Measurements from ENCODE around the gene MCCC2. TPM values are rescaled to one million over a fixed set of nuclear protein-coding genes. Genes with fewer than 3 reads are reported as not detected.
A peak's percentile ranks its signal among the peaks of the same experiment; 100 is the strongest.
"Not testable (repeated sequence)": the region's sequence is repeated elsewhere in the genome, so short reads cannot be mapped to it uniquely, and the experiment has no call there.

MCCC2 gene
- 24.8 and 28.2 TPM in 2 replicates for total RNA-seq

DNA sequence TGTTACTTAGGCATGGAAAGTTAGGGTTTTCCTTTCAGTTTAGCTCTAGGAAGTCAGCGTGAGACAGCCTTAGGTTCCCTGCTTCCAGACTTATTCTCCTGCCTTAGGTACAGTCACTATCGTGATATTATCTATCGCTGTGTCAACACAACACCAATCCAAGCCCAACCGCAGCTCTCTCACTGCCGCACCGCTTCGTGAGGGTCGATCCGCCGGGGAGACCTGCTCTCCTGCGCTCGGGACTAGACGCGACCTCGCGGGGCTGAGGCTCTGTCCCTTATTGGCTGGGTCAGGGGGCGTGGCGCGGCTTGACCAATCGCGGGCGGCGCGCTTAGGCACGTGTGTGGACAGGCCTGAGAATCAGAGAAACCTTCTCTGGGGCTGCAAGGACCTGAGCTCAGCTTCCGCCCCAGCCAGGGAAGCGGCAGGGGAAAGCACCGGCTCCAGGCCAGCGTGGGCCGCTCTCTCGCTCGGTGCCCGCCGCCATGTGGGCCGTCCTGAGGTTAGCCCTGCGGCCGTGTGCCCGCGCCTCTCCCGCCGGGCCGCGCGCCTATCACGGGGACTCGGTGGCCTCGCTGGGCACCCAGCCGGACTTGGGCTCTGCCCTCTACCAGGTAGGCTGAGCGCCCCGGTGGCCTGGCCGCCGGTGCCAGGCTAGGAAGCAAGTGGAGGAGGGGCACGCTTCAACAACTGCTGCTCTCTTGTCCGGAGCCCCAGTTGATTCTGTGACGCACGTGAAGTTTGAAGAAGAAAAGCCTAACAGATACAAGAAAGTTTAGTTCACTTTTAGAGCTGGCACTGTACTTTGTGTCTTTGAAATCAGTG lies at the start of gene MCCC2:
Gene MCCC2, plus strand, starts transcription at position 400 of the 825 bp plus-strand sequence. Its CDS starts 86 bp downstream, at position 486.
- peaks cover 11% of the 10 kb centered on the region for H3K4me1 ChIP-seq (ENCODE audit: insufficient read depth, low read length)
- no peaks in the 10 kb centered on the region for H3K27me3 ChIP-seq (ENCODE audit: insufficient read depth, low read length)
- TF ChIP-seq, protein P1, sequence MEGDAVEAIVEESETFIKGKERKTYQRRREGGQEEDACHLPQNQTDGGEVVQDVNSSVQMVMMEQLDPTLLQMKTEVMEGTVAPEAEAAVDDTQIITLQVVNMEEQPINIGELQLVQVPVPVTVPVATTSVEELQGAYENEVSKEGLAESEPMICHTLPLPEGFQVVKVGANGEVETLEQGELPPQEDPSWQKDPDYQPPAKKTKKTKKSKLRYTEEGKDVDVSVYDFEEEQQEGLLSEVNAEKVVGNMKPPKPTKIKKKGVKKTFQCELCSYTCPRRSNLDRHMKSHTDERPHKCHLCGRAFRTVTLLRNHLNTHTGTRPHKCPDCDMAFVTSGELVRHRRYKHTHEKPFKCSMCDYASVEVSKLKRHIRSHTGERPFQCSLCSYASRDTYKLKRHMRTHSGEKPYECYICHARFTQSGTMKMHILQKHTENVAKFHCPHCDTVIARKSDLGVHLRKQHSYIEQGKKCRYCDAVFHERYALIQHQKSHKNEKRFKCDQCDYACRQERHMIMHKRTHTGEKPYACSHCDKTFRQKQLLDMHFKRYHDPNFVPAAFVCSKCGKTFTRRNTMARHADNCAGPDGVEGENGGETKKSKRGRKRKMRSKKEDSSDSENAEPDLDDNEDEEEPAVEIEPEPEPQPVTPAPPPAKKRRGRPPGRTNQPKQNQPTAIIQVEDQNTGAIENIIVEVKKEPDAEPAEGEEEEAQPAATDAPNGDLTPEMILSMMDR (IDR thresholded peaks at IDR 0.05; ENCODE audit: extremely low read depth, low read depth, low read length): no peak
- H3K4me3 ChIP-seq (ENCODE audit: insufficient read depth, low read length): peak within 1 kb of the TSS; percentile 92
- DNase-seq (ENCODE audit: insufficient read length, low spot score, missing footprints): peak; percentile 98
- H3K79me2 ChIP-seq (ENCODE audit: insufficient read depth, low read length): peaks cover 32% of the 10 kb centered on the region
- H3K27ac ChIP-seq (ENCODE audit: low read depth, low read length): peak within 1 kb of the TSS; percentile 85
- no peaks in the 10 kb centered on the region for H3K9me3 ChIP-seq (ENCODE audit: low read depth, low read length)
- H2AFZ ChIP-seq (ENCODE audit: low read length): peak within 1 kb of the TSS; percentile 100
- no peaks in the 10 kb centered on the region for H3K36me3 ChIP-seq (ENCODE audit: insufficient read depth, low read length)
- H3K4me2 ChIP-seq (ENCODE audit: insufficient read depth, low read length): peak within 1 kb of the TSS; percentile 97
- no peaks in the 10 kb centered on the region for H4K20me1 ChIP-seq (ENCODE audit: insufficient read depth, low read length)

DNA sequence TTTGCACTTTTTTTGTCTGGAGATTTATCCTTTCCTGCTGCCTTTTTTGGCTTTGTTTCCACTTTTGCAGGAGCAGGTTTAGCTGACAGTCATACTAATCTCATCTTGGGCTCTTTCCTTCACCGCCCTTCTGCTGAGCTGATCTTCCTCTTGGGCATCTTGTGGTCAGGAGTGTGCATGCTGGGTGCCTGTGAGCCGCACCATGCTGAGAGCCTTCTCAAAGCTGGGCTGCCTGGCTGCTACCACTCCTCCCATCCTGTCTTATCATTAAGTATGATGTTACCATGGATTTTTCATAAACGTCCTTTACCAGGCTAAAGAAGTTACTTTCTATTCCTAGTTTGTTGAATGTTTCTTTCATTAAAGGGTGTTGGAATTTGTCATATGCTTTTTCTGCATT lies 49.5 kb upstream of the MCCC2 start:
- no peaks in the 10 kb centered on the region for H4K20me1 ChIP-seq (ENCODE audit: insufficient read depth, low read length)
- no peaks in the 10 kb centered on the region for H3K9me3 ChIP-seq (ENCODE audit: low read depth, low read length)
- H3K79me2 ChIP-seq (ENCODE audit: insufficient read depth, low read length): peaks cover 14% of the 10 kb centered on the region
- TF ChIP-seq, protein P1 (IDR thresholded peaks at IDR 0.05; ENCODE audit: extremely low read depth, low read depth, low read length): no peak
- H3K4me3 ChIP-seq (ENCODE audit: insufficient read depth, low read length): no peak overlapping the region
- peak; percentile 32 for DNase-seq (ENCODE audit: insufficient read length, low spot score, missing footprints)
- H3K4me1 ChIP-seq (ENCODE audit: insufficient read depth, low read length): peaks cover 5% of the 10 kb centered on the region
- H3K36me3 ChIP-seq (ENCODE audit: insufficient read depth, low read length): peaks cover 16% of the 10 kb centered on the region
- no peak overlapping the region for H3K4me2 ChIP-seq (ENCODE audit: insufficient read depth, low read length)
- no peaks in the 10 kb centered on the region for H3K27me3 ChIP-seq (ENCODE audit: insufficient read depth, low read length)
- peak overlapping the region; percentile 7 for H3K27ac ChIP-seq (ENCODE audit: low read depth, low read length)
- H2AFZ ChIP-seq (ENCODE audit: low read length): no peak overlapping the region

DNA sequence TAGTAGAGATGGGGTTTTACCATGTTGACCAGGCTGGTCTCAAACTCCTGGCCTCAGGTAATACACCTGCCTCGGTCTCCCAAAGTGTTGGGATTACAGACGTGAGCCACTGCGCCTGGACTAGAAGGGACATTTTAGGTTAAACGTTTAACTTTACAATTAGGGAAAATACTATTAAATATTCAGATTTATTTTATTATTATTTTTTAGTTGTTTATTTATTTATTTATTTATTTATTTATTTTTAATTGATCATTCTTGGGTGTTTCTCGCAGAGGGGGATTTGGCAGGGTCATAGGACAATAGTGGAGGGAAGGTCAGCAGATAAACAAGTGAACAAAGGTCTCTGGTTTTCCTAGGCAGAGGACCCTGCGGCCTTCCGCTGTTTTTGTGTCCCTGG lies 36.3 kb upstream of the MCCC2 start:
- H4K20me1 ChIP-seq (ENCODE audit: insufficient read depth, low read length); H3K27ac ChIP-seq (ENCODE audit: low read depth, low read length); H3K27me3 ChIP-seq (ENCODE audit: insufficient read depth, low read length); DNase-seq (ENCODE audit: insufficient read length, low spot score, missing footprints); H3K9me3 ChIP-seq (ENCODE audit: low read depth, low read length); H3K79me2 ChIP-seq (ENCODE audit: insufficient read depth, low read length); H3K4me2 ChIP-seq (ENCODE audit: insufficient read depth, low read length); H2AFZ ChIP-seq (ENCODE audit: low read length); H3K4me3 ChIP-seq (ENCODE audit: insufficient read depth, low read length); H3K4me1 ChIP-seq (ENCODE audit: insufficient read depth, low read length): not testable (repeated sequence)
- H3K36me3 ChIP-seq (ENCODE audit: insufficient read depth, low read length): peaks cover 46% of the 10 kb centered on the region

DNA sequence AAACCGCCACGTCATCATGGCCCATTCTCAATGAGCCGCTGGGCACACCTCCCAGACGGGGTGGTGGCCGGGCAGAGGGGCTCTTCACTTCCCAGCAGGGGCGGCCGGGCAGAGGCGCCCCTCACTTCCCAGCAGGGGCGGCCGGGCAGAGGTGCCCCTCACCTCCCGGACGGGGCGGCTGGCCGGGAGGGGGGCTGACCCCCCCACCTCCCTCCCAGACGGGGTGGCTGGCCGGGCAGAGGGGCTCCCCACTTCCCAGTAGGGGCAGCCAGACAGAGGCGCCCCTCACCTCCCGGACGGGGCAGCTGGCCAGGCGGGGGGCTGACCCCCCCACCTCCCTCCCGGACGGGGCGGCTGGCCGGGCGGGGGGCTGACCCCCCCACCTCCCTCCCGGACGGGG lies 35.6 kb upstream of the MCCC2 start:
- not testable (repeated sequence) for H3K79me2 ChIP-seq (ENCODE audit: insufficient read depth, low read length); H3K27me3 ChIP-seq (ENCODE audit: insufficient read depth, low read length); H3K4me2 ChIP-seq (ENCODE audit: insufficient read depth, low read length); H3K4me1 ChIP-seq (ENCODE audit: insufficient read depth, low read length); H4K20me1 ChIP-seq (ENCODE audit: insufficient read depth, low read length); H2AFZ ChIP-seq (ENCODE audit: low read length); H3K27ac ChIP-seq (ENCODE audit: low read depth, low read length); H3K9me3 ChIP-seq (ENCODE audit: low read depth, low read length); H3K4me3 ChIP-seq (ENCODE audit: insufficient read depth, low read length); DNase-seq (ENCODE audit: insufficient read length, low spot score, missing footprints)
- H3K36me3 ChIP-seq (ENCODE audit: insufficient read depth, low read length): peaks cover 46% of the 10 kb centered on the region

DNA sequence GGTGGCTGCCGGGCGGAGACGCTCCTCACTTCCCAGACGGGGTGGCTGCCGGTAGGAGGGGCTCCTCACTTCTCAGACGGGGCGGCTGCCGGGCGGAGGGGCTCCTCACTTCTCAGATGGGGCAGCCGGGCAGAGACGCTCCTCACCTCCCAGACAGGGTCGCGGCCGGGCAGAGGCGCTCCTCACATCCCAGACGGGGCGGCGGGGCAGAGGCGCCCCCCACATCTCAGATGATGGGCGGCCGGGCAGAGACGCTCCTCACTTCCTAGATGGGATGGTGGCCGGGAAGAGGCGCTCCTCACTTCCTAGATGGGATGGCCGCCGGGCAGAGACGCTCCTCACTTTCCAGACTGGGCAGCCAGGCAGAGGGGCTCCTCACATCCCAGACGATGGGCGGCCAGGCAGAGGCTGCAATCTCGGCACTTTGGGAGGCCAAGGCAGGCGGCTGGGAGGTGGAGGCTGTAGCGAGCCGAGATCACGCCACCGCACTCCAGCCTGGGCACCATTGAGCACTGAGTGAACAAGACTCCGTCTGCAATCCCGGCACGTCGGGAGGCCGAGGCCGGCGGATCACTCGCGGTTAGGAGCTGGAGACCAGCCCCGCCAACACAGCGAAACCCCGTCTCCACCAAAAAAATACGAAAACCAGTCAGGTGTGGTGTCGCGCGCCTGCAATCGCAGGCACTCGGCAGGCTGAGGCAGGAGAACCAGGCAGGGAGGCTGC lies 35.0 kb upstream of the MCCC2 start:
- H3K36me3 ChIP-seq (ENCODE audit: insufficient read depth, low read length): peaks cover 47% of the 10 kb centered on the region
- not testable (repeated sequence) for H3K9me3 ChIP-seq (ENCODE audit: low read depth, low read length); H3K4me3 ChIP-seq (ENCODE audit: insufficient read depth, low read length); H3K4me1 ChIP-seq (ENCODE audit: insufficient read depth, low read length); H3K27me3 ChIP-seq (ENCODE audit: insufficient read depth, low read length); H3K27ac ChIP-seq (ENCODE audit: low read depth, low read length); H4K20me1 ChIP-seq (ENCODE audit: insufficient read depth, low read length); H2AFZ ChIP-seq (ENCODE audit: low read length); DNase-seq (ENCODE audit: insufficient read length, low spot score, missing footprints); H3K79me2 ChIP-seq (ENCODE audit: insufficient read depth, low read length); H3K4me2 ChIP-seq (ENCODE audit: insufficient read depth, low read length)

Measured in osteoblast (primary cell).